Vagina (tissue), 2 donors: ENCODE measurements around the gene DNAJC22.

ENCODE experiments used
- CTCF ChIP-seq, 3 experiments: fragments of 450-650 bp in 2 of 3; fragments of 200-600 bp in 1 of 3; sonication (generic) in 1 of 3; IDR thresholded peaks; one replicate each; pipeline ENCODE4 v1.5.1; 2017 to 2019; ENCODE audit warnings: antibody characterized with exemption in 3 of 3, mild to moderate bottlenecking in 2 of 3, moderate library complexity in 2 of 3
- POLR2A ChIP-seq, 2 donors: fragments of 450-650 bp; IDR thresholded peaks; one replicate each; pipeline ENCODE4 v1.6.1; 2017; ENCODE audit warnings: antibody characterized with exemption in 2 of 2, mild to moderate bottlenecking in 2 of 2, moderate library complexity in 2 of 2

DNA sequence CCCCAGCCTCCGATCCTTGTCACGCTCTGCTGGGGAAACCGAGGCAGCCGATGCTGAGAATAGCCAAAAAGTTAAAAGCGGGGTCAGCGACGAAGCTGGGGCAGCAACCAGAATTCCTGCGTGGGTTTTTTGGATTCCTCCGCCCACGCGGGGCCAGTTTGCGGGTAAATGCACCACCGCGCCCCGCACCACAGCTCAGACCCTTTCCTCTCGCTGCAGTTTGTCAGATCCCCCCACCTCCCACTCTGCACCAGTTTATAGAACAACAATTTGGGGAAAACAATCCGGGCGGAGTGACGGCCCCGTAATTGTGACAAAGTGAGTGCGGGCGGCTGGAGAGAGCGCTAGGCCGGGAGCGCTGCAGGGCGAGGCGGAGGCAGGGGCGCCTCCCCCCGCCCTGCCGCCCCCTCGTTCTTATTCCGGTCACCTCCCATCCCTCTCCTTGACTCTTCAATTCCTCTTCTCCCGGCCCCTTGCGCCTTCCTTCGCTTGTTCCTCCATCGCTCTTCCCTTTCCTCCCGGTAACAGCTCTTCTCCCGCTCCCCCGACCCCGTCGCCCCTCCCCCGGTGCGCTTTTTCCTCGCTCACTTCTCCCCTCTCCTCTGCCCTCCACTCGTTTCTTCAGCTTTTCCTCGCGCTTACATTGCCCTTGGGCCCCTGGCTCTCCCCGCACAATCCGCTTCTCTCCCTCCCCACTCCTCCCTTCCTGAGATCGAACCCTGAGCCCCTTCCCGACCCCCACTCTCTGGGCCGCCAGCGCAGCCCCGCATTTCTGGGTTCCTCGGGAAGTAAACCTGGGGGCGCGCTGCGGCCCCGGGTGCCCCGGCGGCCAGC, 646 bp upstream of the DNAJC22 start:
- no peak for TF ChIP-seq CTCF (IDR thresholded peaks at IDR 0.05)
- no peak for TF ChIP-seq POLR2A (IDR thresholded peaks at IDR 0.05)
